Neural progenitor cell (in vitro differentiated cells): ENCODE results near the gene CFAP20DC. TPM values are rescaled to one million over a fixed set of nuclear protein-coding genes. Genes with fewer than 3 reads are reported as not detected.

Experiments
- DNase-seq: peaks from one replicate; pipeline ENCODE4 v3.0.0-alpha.2; 2016; ENCODE audit warnings: low spot score
- H2AFZ ChIP-seq: fragments of 200-600 bp; sonication (generic); replicated peaks from 2 replicates; pipeline ENCODE4 v1.6.1; 2016; ENCODE audit warnings: antibody characterized with exemption
- H3F3A ChIP-seq: fragments of 200-600 bp; sonication (generic); 2 replicates; pipeline ENCODE4 v1.6.1; 2016; ENCODE audit warnings: antibody characterized with exemption, low read depth
- H3K27ac ChIP-seq: fragments of 200-600 bp; sonication (generic); 2 replicates; pipeline ENCODE4 v1.5.1; 2016; ENCODE audit warnings: mild to moderate bottlenecking
- H3K27me3 ChIP-seq: fragments of 200-600 bp; sonication (generic); 2 replicates; pipeline ENCODE4 v1.6.1; 2016; ENCODE audit warnings: mild to moderate bottlenecking, moderate library complexity
- H3K36me3 ChIP-seq: fragments of 200-600 bp; sonication (generic); 2 replicates; pipeline ENCODE4 v1.5.1; 2016
- H3K4me1 ChIP-seq: fragments of 200-600 bp; sonication (generic); 2 replicates; pipeline ENCODE4 v1.6.1; 2016; ENCODE audit warnings: mixed run types
- H3K4me2 ChIP-seq: fragments of 200-600 bp; sonication (generic); 2 replicates; pipeline ENCODE4 v1.6.1; 2016
- H3K4me3 ChIP-seq: fragments of 200-600 bp; sonication (generic); 2 replicates; pipeline ENCODE4 v1.5.1; 2016
- H3K79me2 ChIP-seq: fragments of 200-600 bp; sonication (generic); 2 replicates; pipeline ENCODE4 v1.6.1; 2016; ENCODE audit warnings: low read depth
- H3K9ac ChIP-seq: fragments of 200-600 bp; sonication (generic); 2 replicates; pipeline ENCODE4 v1.6.1; 2016
- H3K9me3 ChIP-seq: fragments of 200-600 bp; sonication (generic); 2 replicates; pipeline ENCODE4 v1.5.1; 2016; ENCODE audit warnings: low read depth
- H4K20me1 ChIP-seq: fragments of 200-600 bp; sonication (generic); 2 replicates; pipeline ENCODE4 v1.6.1; 2016; ENCODE audit warnings: low read depth
- H3K27ac Mint-ChIP-seq: 3 replicates; pipeline ENCODE4 v1.8.0; 2021; ENCODE audit warnings: mixed read lengths
- H3K27me3 Mint-ChIP-seq: 2 replicates; pipeline ENCODE4 v1.8.0; 2022; ENCODE audit warnings: low read depth, mild to moderate bottlenecking, inconsistent platforms, moderate library complexity, mixed read lengths; ENCODE audit not compliant: insufficient read depth
- H3K36me3 Mint-ChIP-seq: 3 replicates; pipeline ENCODE4 v1.8.0; 2021; ENCODE audit warnings: mixed read lengths
- H3K4me1 Mint-ChIP-seq: 3 replicates; pipeline ENCODE4 v1.8.0; 2021; ENCODE audit warnings: mixed read lengths
- H3K4me3 Mint-ChIP-seq: 3 replicates; pipeline ENCODE4 v1.8.0; 2021; ENCODE audit warnings: mild to moderate bottlenecking, moderate library complexity, mixed read lengths
- H3K9me3 Mint-ChIP-seq: 3 replicates; pipeline ENCODE4 v1.8.0; 2020; ENCODE audit warnings: mixed read lengths
- EZH2 ChIP-seq: fragments of 200-600 bp; sonication (generic); IDR thresholded peaks from 2 replicates; pipeline ENCODE4 v1.6.1; 2017; ENCODE audit warnings: antibody characterized with exemption, mild to moderate bottlenecking, moderate library complexity
- EZH2phosphoT487 ChIP-seq: fragments of 200-600 bp; sonication (generic); IDR thresholded peaks from 2 replicates; pipeline ENCODE4 v1.6.1; 2017; ENCODE audit warnings: antibody characterized with exemption
- total RNA-seq: library from RNA; depleted of rRNA; stranded (reverse); fragments of >200 nt; gene quantifications from 2 replicates; pipeline ENCODE4 v1.2.3, GENCODE V29; 2015; ENCODE audit warnings: low replicate concordance
- TF ChIP-seq, protein P1 (sequence below): fragments of 200-600 bp; sonication (generic); IDR thresholded peaks from 2 replicates; pipeline ENCODE4 v1.5.1; 2017; ENCODE audit warnings: antibody characterized with exemption, mild to moderate bottlenecking

Gene CFAP20DC
- total RNA-seq, 1 donor from 2014 or later: 14.0 TPM

DNA sequence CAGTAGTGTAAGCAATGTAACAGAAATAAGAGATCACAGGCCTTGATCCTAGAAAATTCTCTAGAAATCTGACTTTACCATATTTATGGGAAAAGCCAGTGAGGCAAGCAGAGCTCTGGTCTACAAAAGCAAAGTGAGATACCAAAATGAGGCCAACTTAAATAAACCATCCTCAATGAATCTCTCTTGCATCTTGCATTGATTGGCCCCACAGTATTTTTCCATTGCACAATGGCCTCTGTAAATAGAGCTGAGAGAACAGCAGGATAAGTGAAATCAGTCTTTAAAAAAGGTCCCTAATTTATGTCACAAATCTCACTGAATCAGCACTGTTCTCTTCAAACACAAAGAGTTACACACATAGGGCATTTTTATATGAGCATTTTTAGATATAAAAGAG, 8.9 kb downstream of the CFAP20DC start:
- Histone ChIP-seq H3K36me3 (no peaks in the 10 kb centered on the region), H3K4me1 (peaks cover 7% of the 10 kb centered on the region), H3K4me2 (no peak overlapping the region), H3K27me3 (no peaks in the 10 kb centered on the region), H3K4me3 (no peak overlapping the region), H3K9me3 (no peaks in the 10 kb centered on the region), H3K9ac (no peak overlapping the region), H3K79me2 (no peaks in the 10 kb centered on the region), H2AFZ (peak overlapping the region; percentile 1), H3K27ac (no peak overlapping the region), H4K20me1 (no peaks in the 10 kb centered on the region), H3F3A (no peaks in the 10 kb centered on the region)
- no peak overlapping the region for H3K4me3 Mint-ChIP-seq
- no peak for TF ChIP-seq EZH2phosphoT487
- no peaks in the 10 kb centered on the region for H3K36me3 Mint-ChIP-seq
- H3K27ac Mint-ChIP-seq: no peak overlapping the region
- H3K4me1 Mint-ChIP-seq: peaks cover 3% of the 10 kb centered on the region
- H3K9me3 Mint-ChIP-seq: peaks cover 5% of the 10 kb centered on the region
- no peak for DNase-seq
- no peaks in the 10 kb centered on the region for H3K27me3 Mint-ChIP-seq

DNA sequence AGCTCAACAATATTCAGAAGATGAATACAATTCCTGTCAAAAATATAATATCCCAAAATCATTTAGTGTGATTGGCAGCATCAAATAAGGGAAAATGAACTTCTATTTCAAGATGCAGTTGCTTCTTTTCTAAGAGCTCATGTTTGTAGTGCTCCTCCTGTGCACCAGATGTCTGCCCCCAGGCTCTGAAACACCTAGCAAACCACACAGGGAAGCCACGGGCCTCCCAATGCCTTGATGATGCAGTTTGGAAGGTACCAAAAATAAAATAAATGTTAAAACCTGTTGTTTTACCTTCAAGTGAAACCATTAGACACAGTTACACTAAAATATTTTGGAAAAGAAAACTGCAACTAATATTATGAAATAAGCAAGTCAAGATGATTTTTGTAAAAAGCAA, 22.2 kb downstream of the CFAP20DC start:
- no peak for DNase-seq
- TF ChIP-seq EZH2: no peak
- TF ChIP-seq EZH2phosphoT487: no peak
- TF ChIP-seq, protein P1, sequence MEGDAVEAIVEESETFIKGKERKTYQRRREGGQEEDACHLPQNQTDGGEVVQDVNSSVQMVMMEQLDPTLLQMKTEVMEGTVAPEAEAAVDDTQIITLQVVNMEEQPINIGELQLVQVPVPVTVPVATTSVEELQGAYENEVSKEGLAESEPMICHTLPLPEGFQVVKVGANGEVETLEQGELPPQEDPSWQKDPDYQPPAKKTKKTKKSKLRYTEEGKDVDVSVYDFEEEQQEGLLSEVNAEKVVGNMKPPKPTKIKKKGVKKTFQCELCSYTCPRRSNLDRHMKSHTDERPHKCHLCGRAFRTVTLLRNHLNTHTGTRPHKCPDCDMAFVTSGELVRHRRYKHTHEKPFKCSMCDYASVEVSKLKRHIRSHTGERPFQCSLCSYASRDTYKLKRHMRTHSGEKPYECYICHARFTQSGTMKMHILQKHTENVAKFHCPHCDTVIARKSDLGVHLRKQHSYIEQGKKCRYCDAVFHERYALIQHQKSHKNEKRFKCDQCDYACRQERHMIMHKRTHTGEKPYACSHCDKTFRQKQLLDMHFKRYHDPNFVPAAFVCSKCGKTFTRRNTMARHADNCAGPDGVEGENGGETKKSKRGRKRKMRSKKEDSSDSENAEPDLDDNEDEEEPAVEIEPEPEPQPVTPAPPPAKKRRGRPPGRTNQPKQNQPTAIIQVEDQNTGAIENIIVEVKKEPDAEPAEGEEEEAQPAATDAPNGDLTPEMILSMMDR: no peak
- no peaks in the 10 kb centered on the region for H3K36me3 Mint-ChIP-seq
- H3K79me2 ChIP-seq: no peaks in the 10 kb centered on the region
- H3F3A ChIP-seq: no peaks in the 10 kb centered on the region
- no peak overlapping the region for H3K4me3 ChIP-seq
- no peak overlapping the region for H3K27ac Mint-ChIP-seq
- H3K27me3 Mint-ChIP-seq: no peaks in the 10 kb centered on the region
- H3K9me3 ChIP-seq: no peaks in the 10 kb centered on the region
- peaks cover 6% of the 10 kb centered on the region for H3K4me1 Mint-ChIP-seq
- H2AFZ ChIP-seq: no peak overlapping the region
- no peak overlapping the region for H3K9ac ChIP-seq
- H3K4me3 Mint-ChIP-seq: no peak overlapping the region
- H4K20me1 ChIP-seq: no peaks in the 10 kb centered on the region
- H3K4me1 ChIP-seq: no peaks in the 10 kb centered on the region
- H3K4me2 ChIP-seq: no peak overlapping the region
- no peak overlapping the region for H3K27ac ChIP-seq
- H3K9me3 Mint-ChIP-seq: no peaks in the 10 kb centered on the region
- H3K36me3 ChIP-seq: no peaks in the 10 kb centered on the region
- no peaks in the 10 kb centered on the region for H3K27me3 ChIP-seq

DNA sequence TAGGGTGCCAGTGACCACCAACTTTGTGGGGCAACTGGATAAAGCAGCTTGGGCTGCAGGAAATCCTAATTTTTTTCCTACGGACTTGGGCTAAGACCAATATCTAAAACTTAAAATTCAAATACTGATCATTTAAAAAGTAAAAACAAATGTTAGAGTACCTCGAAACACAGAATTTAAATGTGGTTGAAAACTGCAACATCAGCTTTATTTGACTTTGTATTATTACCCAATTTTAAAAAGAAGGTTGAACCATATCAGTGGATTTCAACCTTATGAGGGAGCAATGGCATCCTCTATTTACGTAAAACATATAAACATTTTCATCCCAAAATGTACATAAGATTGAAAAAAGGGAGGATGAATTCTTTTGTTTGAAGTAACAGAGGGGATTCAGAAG, 26.2 kb downstream of the CFAP20DC start:
- Histone ChIP-seq H3K79me2 (no peaks in the 10 kb centered on the region), H3F3A (no peaks in the 10 kb centered on the region), H3K9ac (no peak overlapping the region), H3K9me3 (no peaks in the 10 kb centered on the region), H3K36me3 (no peaks in the 10 kb centered on the region), H3K27ac (no peak overlapping the region), H2AFZ (no peak overlapping the region), H4K20me1 (no peaks in the 10 kb centered on the region), H3K4me1 (no peaks in the 10 kb centered on the region), H3K4me3 (no peak overlapping the region), H3K4me2 (no peak overlapping the region), H3K27me3 (no peaks in the 10 kb centered on the region)
- H3K27me3 Mint-ChIP-seq: no peaks in the 10 kb centered on the region
- peaks cover 2% of the 10 kb centered on the region for H3K4me1 Mint-ChIP-seq
- DNase-seq: no peak
- H3K27ac Mint-ChIP-seq: no peak overlapping the region
- H3K4me3 Mint-ChIP-seq: no peak overlapping the region
- no peaks in the 10 kb centered on the region for H3K36me3 Mint-ChIP-seq
- no peaks in the 10 kb centered on the region for H3K9me3 Mint-ChIP-seq
- no peak for TF ChIP-seq EZH2phosphoT487
- TF ChIP-seq EZH2: no peak
- TF ChIP-seq, protein P1: no peak

DNA sequence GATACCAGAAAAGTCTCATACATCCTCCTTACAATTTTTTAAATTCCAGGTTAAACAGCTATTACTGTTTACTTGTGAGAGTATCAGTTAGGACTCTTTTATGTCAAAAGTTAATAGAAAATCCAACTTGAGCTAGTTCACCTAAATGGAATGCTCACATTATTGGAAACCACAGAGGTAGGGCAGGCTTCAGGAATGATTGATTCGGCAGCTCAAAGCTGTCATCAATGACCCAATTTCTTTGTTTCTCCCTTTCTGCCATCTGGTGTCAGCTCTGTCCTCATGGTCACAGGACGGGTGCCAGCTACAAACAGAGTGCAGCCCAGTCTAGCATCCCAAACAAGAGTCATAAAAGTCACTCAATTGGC, 32.2 kb downstream of the CFAP20DC start:
- Histone ChIP-seq H3K4me2 (no peak overlapping the region), H3K27ac (no peak overlapping the region), H3K9me3 (no peaks in the 10 kb centered on the region), H3K27me3 (no peaks in the 10 kb centered on the region), H3F3A (no peaks in the 10 kb centered on the region), H3K9ac (no peak overlapping the region), H3K36me3 (no peaks in the 10 kb centered on the region), H3K4me3 (no peak overlapping the region), H4K20me1 (no peaks in the 10 kb centered on the region), H2AFZ (no peak overlapping the region), H3K79me2 (no peaks in the 10 kb centered on the region), H3K4me1 (no peaks in the 10 kb centered on the region)
- Mint-ChIP-seq H3K27ac (no peak overlapping the region), H3K4me3 (no peak overlapping the region), H3K36me3 (no peaks in the 10 kb centered on the region), H3K4me1 (peaks cover 3% of the 10 kb centered on the region), H3K9me3 (no peaks in the 10 kb centered on the region), H3K27me3 (no peaks in the 10 kb centered on the region)
- TF ChIP-seq EZH2 (no peak), EZH2phosphoT487 (no peak)
- TF ChIP-seq, protein P1: no peak
- DNase-seq: no peak
